ENCODE measurements around the gene DSG3.

DNA sequence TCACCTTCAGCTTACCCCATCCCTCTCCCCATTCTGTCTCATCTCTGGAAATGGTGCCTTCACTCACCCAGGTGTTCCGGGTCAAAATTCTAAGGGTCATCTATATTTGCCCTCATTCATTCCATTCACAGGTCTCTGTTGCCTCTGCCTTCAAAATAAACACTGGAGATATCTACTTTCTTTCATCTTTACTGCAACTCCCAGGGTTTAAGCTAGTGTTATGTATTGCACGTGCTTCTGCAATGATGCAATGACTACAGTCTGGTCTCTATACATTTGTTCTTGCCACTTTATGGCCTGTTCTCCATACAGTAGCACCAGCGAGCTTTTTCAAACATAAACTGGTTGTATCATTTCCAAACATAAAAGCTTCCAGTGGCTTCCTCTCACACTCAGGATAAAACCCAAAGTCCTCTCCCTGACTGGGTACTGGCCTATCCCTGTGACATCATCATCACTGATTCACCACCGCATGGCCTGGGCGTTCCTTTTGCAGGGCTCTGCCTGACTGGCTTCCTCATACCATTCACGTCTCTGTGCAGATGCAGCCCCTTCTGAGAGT is 64.7 kb downstream of the DSG3 start:
- TF ChIP-seq, protein P1, sequence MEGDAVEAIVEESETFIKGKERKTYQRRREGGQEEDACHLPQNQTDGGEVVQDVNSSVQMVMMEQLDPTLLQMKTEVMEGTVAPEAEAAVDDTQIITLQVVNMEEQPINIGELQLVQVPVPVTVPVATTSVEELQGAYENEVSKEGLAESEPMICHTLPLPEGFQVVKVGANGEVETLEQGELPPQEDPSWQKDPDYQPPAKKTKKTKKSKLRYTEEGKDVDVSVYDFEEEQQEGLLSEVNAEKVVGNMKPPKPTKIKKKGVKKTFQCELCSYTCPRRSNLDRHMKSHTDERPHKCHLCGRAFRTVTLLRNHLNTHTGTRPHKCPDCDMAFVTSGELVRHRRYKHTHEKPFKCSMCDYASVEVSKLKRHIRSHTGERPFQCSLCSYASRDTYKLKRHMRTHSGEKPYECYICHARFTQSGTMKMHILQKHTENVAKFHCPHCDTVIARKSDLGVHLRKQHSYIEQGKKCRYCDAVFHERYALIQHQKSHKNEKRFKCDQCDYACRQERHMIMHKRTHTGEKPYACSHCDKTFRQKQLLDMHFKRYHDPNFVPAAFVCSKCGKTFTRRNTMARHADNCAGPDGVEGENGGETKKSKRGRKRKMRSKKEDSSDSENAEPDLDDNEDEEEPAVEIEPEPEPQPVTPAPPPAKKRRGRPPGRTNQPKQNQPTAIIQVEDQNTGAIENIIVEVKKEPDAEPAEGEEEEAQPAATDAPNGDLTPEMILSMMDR (IDR thresholded peaks at IDR 0.05) = no peak
- TF ChIP-seq ZFX (IDR thresholded peaks at IDR 0.05; ENCODE audit: borderline replicate concordance) = no peak

All from 22Rv1 (cell line).